ENCODE data around the gene OR52D1.

Gene OR52D1

DNA sequence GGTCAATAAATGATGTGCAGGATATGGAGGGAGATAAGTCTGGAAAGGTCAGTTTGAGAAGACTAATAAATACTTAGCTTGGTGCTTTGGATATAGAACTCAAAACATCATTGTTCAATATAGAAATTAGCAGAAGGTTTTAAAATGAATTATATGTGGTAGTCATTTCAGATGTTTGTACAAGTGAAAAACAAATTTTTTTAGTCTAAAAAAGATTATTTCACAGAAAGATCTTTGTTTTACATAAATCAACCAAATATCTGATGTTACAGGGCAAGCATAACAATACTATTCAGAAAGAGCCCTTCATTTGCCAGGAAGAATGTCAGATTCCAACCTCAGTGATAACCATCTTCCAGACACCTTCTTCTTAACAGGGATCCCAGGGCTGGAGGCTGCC, at the start of gene OR52D1:
TSS of gene OR52D1 (plus strand) at position 301 of the 400 bp plus-strand sequence. CDS start at position 323, 22 bp downstream.
- DNase-seq (ENCODE audit: extremely low read depth, low read depth): no peak
- H3K4me3 ChIP-seq (replicated peaks; ENCODE audit: low read depth, low read length): no peak within 1 kb of the TSS
- TF ChIP-seq, protein P1, sequence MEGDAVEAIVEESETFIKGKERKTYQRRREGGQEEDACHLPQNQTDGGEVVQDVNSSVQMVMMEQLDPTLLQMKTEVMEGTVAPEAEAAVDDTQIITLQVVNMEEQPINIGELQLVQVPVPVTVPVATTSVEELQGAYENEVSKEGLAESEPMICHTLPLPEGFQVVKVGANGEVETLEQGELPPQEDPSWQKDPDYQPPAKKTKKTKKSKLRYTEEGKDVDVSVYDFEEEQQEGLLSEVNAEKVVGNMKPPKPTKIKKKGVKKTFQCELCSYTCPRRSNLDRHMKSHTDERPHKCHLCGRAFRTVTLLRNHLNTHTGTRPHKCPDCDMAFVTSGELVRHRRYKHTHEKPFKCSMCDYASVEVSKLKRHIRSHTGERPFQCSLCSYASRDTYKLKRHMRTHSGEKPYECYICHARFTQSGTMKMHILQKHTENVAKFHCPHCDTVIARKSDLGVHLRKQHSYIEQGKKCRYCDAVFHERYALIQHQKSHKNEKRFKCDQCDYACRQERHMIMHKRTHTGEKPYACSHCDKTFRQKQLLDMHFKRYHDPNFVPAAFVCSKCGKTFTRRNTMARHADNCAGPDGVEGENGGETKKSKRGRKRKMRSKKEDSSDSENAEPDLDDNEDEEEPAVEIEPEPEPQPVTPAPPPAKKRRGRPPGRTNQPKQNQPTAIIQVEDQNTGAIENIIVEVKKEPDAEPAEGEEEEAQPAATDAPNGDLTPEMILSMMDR (IDR thresholded peaks at IDR 0.05; ENCODE audit: low read depth, low read length, missing control alignments): no peak

- DNase-seq (ENCODE audit: extremely low read depth, low read depth): no peak
- TF ChIP-seq, protein P1 (IDR thresholded peaks at IDR 0.05; ENCODE audit: low read depth, low read length, missing control alignments): no peak
- H3K4me3 ChIP-seq (replicated peaks; ENCODE audit: low read depth, low read length): no peak within 1 kb of the TSS
These were observed 47.1 kb upstream of the OR52D1 start, which contains the start of gene OR51I1 for GRCh38 chr11:5441414-5441813. Gene OR51I1, minus strand, starts transcription at chr11:5441514. Its CDS starts 0 bp downstream, at chr11:5441514.

GRCh38 chr11:5443835-5444393, 44.6 kb upstream of the OR52D1 start:
- no peak overlapping the region for H3K4me3 ChIP-seq (replicated peaks; ENCODE audit: low read depth, low read length)
- no peak for DNase-seq (ENCODE audit: extremely low read depth, low read depth)
- TF ChIP-seq, protein P1 (IDR thresholded peaks at IDR 0.05; ENCODE audit: low read depth, low read length, missing control alignments): no peak

DNA sequence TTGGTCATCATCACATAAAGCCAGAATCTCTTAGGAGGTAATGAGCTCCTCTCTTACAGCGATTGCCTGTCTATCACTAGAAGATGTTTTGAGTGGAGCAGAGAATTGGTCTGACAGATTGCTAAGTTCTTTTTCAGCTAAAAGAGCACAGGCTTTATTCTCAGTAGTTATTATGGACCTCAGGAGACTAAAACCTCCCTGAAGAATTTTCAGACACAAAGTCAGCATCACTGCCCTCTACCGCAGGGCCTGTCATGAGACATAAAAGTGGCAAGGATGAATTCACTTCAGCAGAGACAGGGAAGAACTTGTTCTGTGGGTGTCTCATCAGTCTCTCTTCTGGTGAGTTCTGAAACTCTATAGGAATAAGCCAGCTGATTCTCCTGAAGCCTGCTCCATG, 39.5 kb upstream of the OR52D1 start, which contains the start of gene OR51I2:
TSS of gene OR51I2 (plus strand) at position 301 of the 400 bp plus-strand sequence. CDS start 4,166 bp downstream, outside the sequence.
- TF ChIP-seq, protein P1 (IDR thresholded peaks at IDR 0.05; ENCODE audit: low read depth, low read length, missing control alignments): no peak

DNA sequence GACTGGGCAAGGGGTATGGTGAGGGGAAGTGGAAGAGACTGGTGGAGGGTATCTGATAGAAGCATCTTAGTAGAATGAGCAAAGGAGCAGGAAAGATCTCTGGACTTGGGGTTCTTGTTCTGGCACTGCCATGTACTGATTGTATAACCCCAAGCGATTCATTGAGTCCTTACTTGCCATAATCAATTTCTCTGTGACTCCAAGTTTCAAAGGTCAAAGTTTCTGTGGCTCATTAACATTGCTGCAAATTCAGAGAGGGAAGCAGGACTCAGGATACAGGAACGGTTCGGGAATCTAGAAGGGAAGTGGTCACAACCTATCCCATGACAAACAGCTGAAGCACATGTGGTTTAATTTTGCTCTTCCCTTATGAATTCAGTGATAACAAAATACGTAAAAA, 39.1 kb upstream of the OR52D1 start:
- DNase-seq (ENCODE audit: extremely low read depth, low read depth): no peak
- H3K4me3 ChIP-seq (replicated peaks; ENCODE audit: low read depth, low read length): no peak overlapping the region
- TF ChIP-seq, protein P1 (IDR thresholded peaks at IDR 0.05; ENCODE audit: low read depth, low read length, missing control alignments): no peak

More for the DNA sequence above, 39.5 kb upstream of the OR52D1 start, which contains the start of gene OR51I2:
- DNase-seq (ENCODE audit: extremely low read depth, low read depth): no peak
- no peak within 1 kb of the TSS for H3K4me3 ChIP-seq (replicated peaks; ENCODE audit: low read depth, low read length)

DNA sequence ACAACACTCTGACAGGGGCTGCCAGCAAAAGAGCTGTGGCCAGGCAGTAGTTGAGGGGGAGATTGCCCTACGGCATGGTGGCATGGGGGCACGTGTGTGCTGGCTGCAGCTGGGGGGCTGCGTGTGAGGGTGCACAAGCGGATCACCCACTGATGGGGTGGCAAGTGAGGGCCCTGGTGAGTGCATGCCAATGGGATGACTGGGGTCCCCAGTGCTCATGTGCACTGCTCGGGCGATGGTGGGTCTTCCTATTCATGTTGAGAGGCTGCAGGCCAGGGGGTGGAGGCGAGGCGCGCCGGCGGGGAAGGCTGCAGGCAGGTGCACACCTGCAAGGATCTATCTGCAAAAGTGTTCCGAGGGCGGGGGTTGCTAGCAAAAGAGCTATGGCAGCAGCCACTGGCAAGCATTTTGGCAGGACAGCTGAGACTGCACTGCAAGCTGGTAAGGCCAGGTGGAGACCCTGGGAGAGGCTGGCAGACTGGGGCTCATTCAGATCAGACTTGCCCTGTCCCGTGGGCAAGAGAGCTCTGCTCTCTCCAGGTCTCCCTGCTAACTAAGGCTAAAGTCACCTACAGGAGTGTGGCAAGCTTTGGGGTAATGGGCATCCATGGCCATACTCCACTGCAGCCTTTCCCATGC, 27.4 kb upstream of the OR52D1 start:
- DNase-seq (ENCODE audit: extremely low read depth, low read depth): no peak

More for the DNA sequence above, 27.4 kb upstream of the OR52D1 start:
- H3K4me3 ChIP-seq (replicated peaks; ENCODE audit: low read depth, low read length): no peak overlapping the region
- TF ChIP-seq, protein P1 (IDR thresholded peaks at IDR 0.05; ENCODE audit: low read depth, low read length, missing control alignments): no peak
